ENCODE results near the gene LAPTM5.

DNA sequence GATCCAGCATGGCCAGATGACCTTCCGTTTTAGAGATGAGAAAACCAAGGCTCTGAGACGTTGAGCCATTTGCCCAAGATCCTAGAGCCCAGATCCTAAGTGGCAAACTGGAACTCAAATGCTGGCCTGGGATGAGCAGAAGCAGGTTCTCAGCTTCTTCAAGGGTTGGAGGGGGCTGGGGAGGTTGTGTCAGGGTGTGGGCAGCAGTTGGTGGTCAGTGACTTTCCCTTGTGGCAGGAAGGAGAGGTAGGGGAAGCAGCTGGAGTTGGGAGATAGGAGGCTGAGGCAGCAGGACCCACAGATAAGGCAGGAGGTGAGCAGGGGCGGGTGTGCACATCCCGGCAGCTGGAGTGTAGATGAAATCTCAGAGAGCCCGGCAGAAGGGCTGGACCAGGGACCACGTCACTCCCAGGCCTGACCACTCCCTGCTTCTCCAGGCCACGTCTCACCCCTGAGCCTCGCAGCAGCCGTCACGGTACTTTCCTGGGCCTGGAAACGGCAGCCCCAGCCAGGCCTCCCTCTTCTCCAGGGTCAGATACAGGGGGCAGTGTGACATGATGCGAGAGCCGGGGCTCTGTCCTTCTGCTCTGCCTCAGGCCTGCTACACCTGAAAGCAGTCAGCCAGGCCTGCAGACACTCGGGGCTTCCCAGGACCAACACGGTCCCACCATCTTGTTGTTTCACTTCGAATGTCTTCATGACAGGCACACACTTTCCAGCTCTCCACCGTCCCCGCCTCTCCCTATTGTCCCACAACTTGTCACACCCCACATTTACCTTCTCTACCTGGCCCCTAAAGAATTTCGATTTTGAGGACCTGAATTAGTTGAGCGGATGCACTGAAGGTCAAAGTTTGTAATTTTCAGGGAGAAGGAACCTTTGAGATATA is 11.5 kb upstream of the LAPTM5 start:
- TF ChIP-seq, protein P1, sequence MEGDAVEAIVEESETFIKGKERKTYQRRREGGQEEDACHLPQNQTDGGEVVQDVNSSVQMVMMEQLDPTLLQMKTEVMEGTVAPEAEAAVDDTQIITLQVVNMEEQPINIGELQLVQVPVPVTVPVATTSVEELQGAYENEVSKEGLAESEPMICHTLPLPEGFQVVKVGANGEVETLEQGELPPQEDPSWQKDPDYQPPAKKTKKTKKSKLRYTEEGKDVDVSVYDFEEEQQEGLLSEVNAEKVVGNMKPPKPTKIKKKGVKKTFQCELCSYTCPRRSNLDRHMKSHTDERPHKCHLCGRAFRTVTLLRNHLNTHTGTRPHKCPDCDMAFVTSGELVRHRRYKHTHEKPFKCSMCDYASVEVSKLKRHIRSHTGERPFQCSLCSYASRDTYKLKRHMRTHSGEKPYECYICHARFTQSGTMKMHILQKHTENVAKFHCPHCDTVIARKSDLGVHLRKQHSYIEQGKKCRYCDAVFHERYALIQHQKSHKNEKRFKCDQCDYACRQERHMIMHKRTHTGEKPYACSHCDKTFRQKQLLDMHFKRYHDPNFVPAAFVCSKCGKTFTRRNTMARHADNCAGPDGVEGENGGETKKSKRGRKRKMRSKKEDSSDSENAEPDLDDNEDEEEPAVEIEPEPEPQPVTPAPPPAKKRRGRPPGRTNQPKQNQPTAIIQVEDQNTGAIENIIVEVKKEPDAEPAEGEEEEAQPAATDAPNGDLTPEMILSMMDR (IDR thresholded peaks at IDR 0.05 in 8 of 11, conservative IDR thresholded peaks at IDR 0.05 in 3 of 11) = no peak
- no peak for TF ChIP-seq POLR2A (IDR thresholded peaks at IDR 0.05)

Data from spleen (tissue), 7 donors.